ENCODE measurements around the gene ITIH5.

- no peak for TF ChIP-seq POLR2A (IDR thresholded peaks at IDR 0.05; ENCODE audit: low read depth, low read length)
- TF ChIP-seq POLR2AphosphoS5 (IDR thresholded peaks at IDR 0.05; ENCODE audit: low read depth, low read length): no peak
- no peak for TF ChIP-seq PAX5 (IDR thresholded peaks at IDR 0.05; ENCODE audit: insufficient read depth, low read length, severe bottlenecking)
Measured at GRCh38 chr10:7532723-7533498, 133.9 kb downstream of the ITIH5 start.

All from GM12891 (cell line).